Fibroblast of lung (primary cell): Measurements from ENCODE around the gene ADGRG3. TPM values are rescaled to one million over a fixed set of nuclear protein-coding genes. Genes with fewer than 3 reads are reported as not detected.

Source experiments
- DNase-seq, 2 donors: peaks; one replicate each; pipeline versions ENCODE4 v3.0.0 to v3.0.0-alpha.2; 2010; ENCODE audit warnings: low read depth in 2 of 2
- H2AFZ ChIP-seq: 2 replicates; pipeline ENCODE4 v1.5.1; 2012; ENCODE audit warnings: low read length, control low read depth, inconsistent platforms
- H3K27ac ChIP-seq: 2 replicates; pipeline ENCODE4 v1.5.1; 2011; ENCODE audit warnings: low read length, control low read depth; ENCODE audit not compliant: insufficient read depth
- H3K27me3 ChIP-seq: 2 replicates; pipeline ENCODE4 v1.5.1; 2011; ENCODE audit warnings: mild to moderate bottlenecking, low read length; ENCODE audit not compliant: control insufficient read depth, insufficient read depth
- H3K36me3 ChIP-seq: 2 replicates; pipeline ENCODE4 v1.5.1; 2011; ENCODE audit warnings: low read length; ENCODE audit not compliant: control insufficient read depth, insufficient read depth
- H3K4me1 ChIP-seq: 2 replicates; pipeline ENCODE4 v1.5.1; 2011; ENCODE audit warnings: low read length; ENCODE audit not compliant: control insufficient read depth, insufficient read depth; ENCODE audit errors: extremely low read depth
- H3K4me2 ChIP-seq: 2 replicates; pipeline ENCODE4 v1.5.1; 2011; ENCODE audit warnings: low read length, control low read depth; ENCODE audit not compliant: insufficient read depth; ENCODE audit errors: extremely low read depth
- H3K4me3 ChIP-seq, 4 experiments: fragments of 200-600 bp in 1 of 4; sonication (generic) in 1 of 4; replicated peaks in 1 of 4; 2 replicates each; pipeline ENCODE4 v1.5.1; 2011 to 2016; ENCODE audit warnings: low read length in 4 of 4, low read depth in 3 of 4, mild to moderate bottlenecking in 3 of 4, control low read depth in 2 of 4, inconsistent platforms in 1 of 4, mixed read lengths in 1 of 4; ENCODE audit not compliant: insufficient read depth in 1 of 4; ENCODE audit errors: control extremely low read depth in 1 of 4
- H3K79me2 ChIP-seq: 2 replicates; pipeline ENCODE4 v1.5.1; 2012; ENCODE audit warnings: mild to moderate bottlenecking, low read length, inconsistent platforms; ENCODE audit not compliant: control insufficient read depth, insufficient read depth
- H3K9ac ChIP-seq: 2 replicates; pipeline ENCODE4 v1.5.1; 2011; ENCODE audit warnings: mild to moderate bottlenecking, low read length, control low read depth; ENCODE audit not compliant: insufficient read depth
- H3K9me3 ChIP-seq: 2 replicates; pipeline ENCODE4 v1.5.1; 2012; ENCODE audit warnings: low read depth, low read length; ENCODE audit not compliant: control insufficient read depth, insufficient read depth
- H4K20me1 ChIP-seq: 2 replicates; pipeline ENCODE4 v1.5.1; 2011; ENCODE audit warnings: low read length; ENCODE audit not compliant: control insufficient read depth, insufficient read depth; ENCODE audit errors: extremely low read depth
- EZH2 ChIP-seq: IDR thresholded peaks from 2 replicates; pipeline ENCODE4 v1.5.1; 2012; ENCODE audit warnings: low read length, control low read depth, mild to moderate bottlenecking; ENCODE audit errors: missing control alignments
- polyA plus RNA-seq, 2 donors: library from polyadenylated mRNA; depleted of rRNA in 1 of 2; stranded (reverse) in 1 of 2; unstranded in 1 of 2; fragments of >200 nt; gene quantifications; 2 replicates each; pipeline ENCODE4 v1.2.1, GENCODE V29; 2011 to 2012; ENCODE audit warnings: missing spikeins in 1 of 2
- total RNA-seq: library from RNA; depleted of rRNA; stranded (reverse); fragments of >200 nt; gene quantifications from 2 replicates; pipeline ENCODE4 v1.2.1, GENCODE V29; 2014
- TF ChIP-seq, protein P1 (sequence below), 2 donors: IDR thresholded peaks in 1 of 2; conservative IDR thresholded peaks in 1 of 2; 1 replicate in 1 of 2; 2 replicates in 1 of 2; pipeline ENCODE4 v1.5.1; 2011 to 2012; ENCODE audit warnings: low read length in 2 of 2, control low read depth in 1 of 2, inconsistent platforms in 1 of 2, low read depth in 1 of 2, mild to moderate bottlenecking in 1 of 2

Gene ADGRG3
- total and polyA plus RNA-seq, 2 donors (not counting 1 experiment from before 2014, with no cell fraction given) = not detected

DNA sequence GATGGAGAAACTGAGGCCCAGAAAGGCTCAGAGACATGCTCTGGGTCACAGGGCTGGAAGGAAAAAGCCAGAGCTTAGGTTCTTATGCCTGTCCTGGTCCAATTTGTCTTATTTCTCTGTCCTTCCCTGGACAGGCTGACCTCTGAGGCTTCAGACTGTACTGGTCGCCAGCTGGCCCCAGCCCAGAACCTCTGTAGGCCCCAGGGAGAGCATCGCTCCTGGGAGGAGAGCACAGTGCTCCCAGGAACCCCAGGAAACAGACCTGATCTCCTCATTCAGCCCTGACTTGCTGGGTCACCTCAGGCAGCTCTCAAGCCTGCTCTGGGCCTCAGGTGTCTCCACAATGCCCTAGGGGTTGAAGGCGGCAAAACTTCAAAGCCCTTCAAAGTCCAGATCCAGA is 31.4 kb downstream of the ADGRG3 start:
- no peaks in the 10 kb centered on the region for H4K20me1 ChIP-seq
- H3K36me3 ChIP-seq = no peaks in the 10 kb centered on the region
- no peak overlapping the region for H3K4me3 ChIP-seq
- H3K4me1 ChIP-seq = no peaks in the 10 kb centered on the region
- no peak for DNase-seq
- H3K9ac ChIP-seq = no peak overlapping the region
- H3K4me2 ChIP-seq = no peak overlapping the region
- no peaks in the 10 kb centered on the region for H3K9me3 ChIP-seq
- TF ChIP-seq EZH2 = no peak
- TF ChIP-seq, protein P1, sequence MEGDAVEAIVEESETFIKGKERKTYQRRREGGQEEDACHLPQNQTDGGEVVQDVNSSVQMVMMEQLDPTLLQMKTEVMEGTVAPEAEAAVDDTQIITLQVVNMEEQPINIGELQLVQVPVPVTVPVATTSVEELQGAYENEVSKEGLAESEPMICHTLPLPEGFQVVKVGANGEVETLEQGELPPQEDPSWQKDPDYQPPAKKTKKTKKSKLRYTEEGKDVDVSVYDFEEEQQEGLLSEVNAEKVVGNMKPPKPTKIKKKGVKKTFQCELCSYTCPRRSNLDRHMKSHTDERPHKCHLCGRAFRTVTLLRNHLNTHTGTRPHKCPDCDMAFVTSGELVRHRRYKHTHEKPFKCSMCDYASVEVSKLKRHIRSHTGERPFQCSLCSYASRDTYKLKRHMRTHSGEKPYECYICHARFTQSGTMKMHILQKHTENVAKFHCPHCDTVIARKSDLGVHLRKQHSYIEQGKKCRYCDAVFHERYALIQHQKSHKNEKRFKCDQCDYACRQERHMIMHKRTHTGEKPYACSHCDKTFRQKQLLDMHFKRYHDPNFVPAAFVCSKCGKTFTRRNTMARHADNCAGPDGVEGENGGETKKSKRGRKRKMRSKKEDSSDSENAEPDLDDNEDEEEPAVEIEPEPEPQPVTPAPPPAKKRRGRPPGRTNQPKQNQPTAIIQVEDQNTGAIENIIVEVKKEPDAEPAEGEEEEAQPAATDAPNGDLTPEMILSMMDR (conservative IDR thresholded peaks at IDR 0.05 in 1 of 2, IDR thresholded peaks at IDR 0.05 in 1 of 2; ENCODE audit: low read depth in 1 of 2, low read length in 2 of 2) = no peak
- H3K27ac ChIP-seq = no peak overlapping the region
- peaks cover 2% of the 10 kb centered on the region for H3K27me3 ChIP-seq
- no peaks in the 10 kb centered on the region for H3K79me2 ChIP-seq
- H2AFZ ChIP-seq = no peak overlapping the region

DNA sequence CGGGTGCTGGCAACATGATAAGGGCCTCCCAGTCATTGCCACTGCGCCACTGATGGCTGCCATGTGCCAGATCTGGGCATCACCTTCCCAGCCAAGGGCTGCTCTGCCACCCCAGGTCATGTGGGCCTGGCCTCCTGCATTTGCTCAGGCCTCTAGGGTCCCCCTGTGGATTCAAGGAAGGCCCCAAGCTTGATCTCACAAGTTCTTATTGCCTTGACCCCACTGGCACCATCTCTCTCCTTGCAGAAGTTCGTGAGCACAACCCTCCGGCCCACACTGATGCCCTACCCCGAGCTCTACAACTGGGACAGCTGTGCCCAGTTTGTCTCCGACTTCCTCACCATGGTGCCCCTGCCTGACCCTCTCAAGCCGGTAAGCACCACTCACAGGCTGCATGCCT is 31.8 kb downstream of the ADGRG3 start:
- Histone ChIP-seq H3K4me3 (no peak overlapping the region), H3K9me3 (no peaks in the 10 kb centered on the region), H3K27me3 (peaks cover 2% of the 10 kb centered on the region), H3K4me2 (no peak overlapping the region), H3K9ac (no peak overlapping the region), H2AFZ (no peak overlapping the region), H3K79me2 (no peaks in the 10 kb centered on the region), H3K27ac (no peak overlapping the region), H3K4me1 (no peaks in the 10 kb centered on the region), H3K36me3 (no peaks in the 10 kb centered on the region), H4K20me1 (no peaks in the 10 kb centered on the region)
- TF ChIP-seq EZH2 = no peak
- no peak for DNase-seq

DNA sequence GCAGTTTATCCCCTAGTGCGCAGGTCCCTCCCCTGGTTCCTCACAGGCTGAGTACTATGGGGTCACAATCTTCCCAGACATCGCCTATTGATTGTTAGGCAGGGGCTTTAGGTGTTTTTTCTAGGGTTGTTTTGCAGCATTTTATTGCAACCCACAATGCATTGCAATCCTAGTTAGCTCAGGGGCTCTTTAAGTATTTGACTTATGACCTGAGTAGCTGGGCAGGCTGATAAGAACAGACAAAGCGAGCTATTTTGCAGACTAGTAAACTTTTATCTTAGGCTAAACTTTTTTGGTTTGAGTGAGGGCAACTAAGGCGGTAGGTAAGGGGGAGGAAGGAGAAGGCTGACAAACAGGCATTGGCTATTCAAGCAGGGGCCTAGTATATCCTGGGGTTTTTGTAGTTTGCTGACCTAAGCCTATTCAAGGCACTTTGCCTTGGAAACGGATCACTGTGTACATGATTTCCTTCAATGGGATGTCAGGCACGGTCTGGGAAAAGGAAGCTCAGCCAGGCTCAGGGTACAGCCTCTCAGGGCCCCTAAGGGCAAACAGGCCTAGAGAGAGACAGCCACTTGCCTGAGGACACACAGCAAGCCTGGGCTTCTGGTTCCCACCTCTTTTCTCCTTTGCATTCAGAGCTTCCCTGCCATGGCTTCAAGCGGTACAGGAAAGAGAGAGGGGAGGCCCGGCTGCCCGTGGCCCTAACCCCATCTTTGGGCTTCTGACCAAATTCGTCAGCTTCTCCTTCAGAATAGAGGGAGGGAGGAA is 32.9 kb downstream of the ADGRG3 start:
- Histone ChIP-seq H3K36me3 (no peaks in the 10 kb centered on the region), H4K20me1 (no peaks in the 10 kb centered on the region), H3K4me1 (no peaks in the 10 kb centered on the region), H3K9ac (no peak overlapping the region), H2AFZ (no peak overlapping the region), H3K27me3 (peaks cover 2% of the 10 kb centered on the region), H3K9me3 (no peaks in the 10 kb centered on the region), H3K4me3 (no peak overlapping the region), H3K4me2 (no peak overlapping the region), H3K27ac (no peak overlapping the region), H3K79me2 (no peaks in the 10 kb centered on the region)
- TF ChIP-seq EZH2 = no peak
- TF ChIP-seq, protein P1 (conservative IDR thresholded peaks at IDR 0.05 in 1 of 2, IDR thresholded peaks at IDR 0.05 in 1 of 2; ENCODE audit: low read depth in 1 of 2, low read length in 2 of 2) = no peak
- DNase-seq = no peak
